H1 (cell line): ENCODE measurements around the gene INAFM2. TPM values are rescaled to one million over a fixed set of nuclear protein-coding genes. Genes with fewer than 3 reads are reported as not detected.

ENCODE experiments used
- ATF3 ChIP-seq: IDR thresholded peaks from 2 replicates; pipeline ENCODE4 v1.6.1; 2011; ENCODE audit warnings: low read depth, mild to moderate bottlenecking, low read length; ENCODE audit not compliant: insufficient read depth
- E2F6 ChIP-seq: IDR thresholded peaks from 2 replicates; pipeline ENCODE4 v1.6.1; 2012; ENCODE audit warnings: inconsistent platforms
- EGR1 ChIP-seq: IDR thresholded peaks from 2 replicates; pipeline ENCODE4 v1.6.1; 2011; ENCODE audit warnings: low read depth, low read length, borderline replicate concordance
- EZH2 ChIP-seq: fragments of 200-600 bp; sonication (generic); IDR thresholded peaks from 2 replicates; pipeline ENCODE4 v1.7.1; 2012; ENCODE audit warnings: low read depth, mild to moderate bottlenecking, moderate library complexity, low read length, inconsistent platforms; ENCODE audit not compliant: severe bottlenecking
- GABPA ChIP-seq: IDR thresholded peaks from 2 replicates; pipeline ENCODE4 v1.6.1; 2011; ENCODE audit warnings: mild to moderate bottlenecking, low read length, moderate library complexity, borderline replicate concordance; ENCODE audit not compliant: insufficient read depth
- SRF ChIP-seq: IDR thresholded peaks from 2 replicates; pipeline ENCODE4 v1.6.1; 2011; ENCODE audit warnings: mild to moderate bottlenecking, low read depth, low read length, moderate library complexity
- SUZ12 ChIP-seq: fragments of 200-600 bp; sonication (generic); IDR thresholded peaks from 2 replicates; pipeline ENCODE4 v1.6.1; 2012; ENCODE audit warnings: mild to moderate bottlenecking, inconsistent platforms, low read length, moderate library complexity, mixed read lengths
- polyA plus RNA-seq, 7 experiments: library from polyadenylated mRNA; depleted of rRNA in 3 of 7; stranded (reverse) in 5 of 7; unstranded in 2 of 7; fragments of >200 nt in 5 of 7; fragments of 200-250 nt in 2 of 7; gene quantifications; 1 replicate in 5 of 7; 2 replicates in 1 of 7; 4 replicates in 1 of 7; pipeline versions ENCODE4 v1.2.1 to v1.2.3, GENCODE V29; 2011 to 2013; ENCODE audit warnings: missing spikeins in 2 of 7, mixed read lengths in 2 of 7
- total RNA-seq: library from RNA; stranded (reverse); fragmentation: NEBNext Ultra II Directional; extraction: Animal tissue kit (Norgen Biotek cat#: 25700); gene quantifications from 2 replicates; pipeline ENCODE4 v1.2.1, GENCODE V29; 2021

Gene INAFM2
- total and polyA plus RNA-seq, 2 of the 8 experiments (the other 6 are each of a cell fraction or from before 2014, with no cell fraction given) = 15.3 to 35.1 TPM

- TF ChIP-seq EGR1 (peak; percentile 2; the same call in 1 of the 2 replicates), SUZ12 (peak; percentile 40; the same call in 1 of the 2 replicates), E2F6 (no peak), GABPA (no peak), SRF (no peak), ATF3 (no peak), EZH2 (peak; percentile 41)
Measured at GRCh38 chr15:40322531-40323238, 807 bp upstream of the INAFM2 start (continued).
